HEK293T (cell line): ENCODE results near the gene APOA5.

Experiments
- ARNT ChIP-seq: fragments of 450-650 bp; IDR thresholded peaks from 2 replicates; pipeline ENCODE4 v1.6.1; 2017; ENCODE audit warnings: mild to moderate bottlenecking
- BHLHE40 ChIP-seq: fragments of 450-650 bp; IDR thresholded peaks from 2 replicates; pipeline ENCODE4 v1.6.1; 2016; ENCODE audit warnings: mild to moderate bottlenecking, moderate library complexity, borderline replicate concordance
- LEF1 ChIP-seq: fragments of 450-650 bp; IDR thresholded peaks from 2 replicates; pipeline ENCODE4 v1.6.1; 2017; ENCODE audit warnings: mild to moderate bottlenecking, borderline replicate concordance
- PKNOX1 ChIP-seq: fragments of 450-650 bp; IDR thresholded peaks from 2 replicates; pipeline ENCODE4 v1.6.1; 2016

GRCh38 chr11:116804001-116804400 is 12.3 kb upstream of the APOA5 start:
- TF ChIP-seq BHLHE40, result no peak
- no peak for TF ChIP-seq PKNOX1
- TF ChIP-seq LEF1, result no peak
- no peak for TF ChIP-seq ARNT
